Vagina (tissue), 2 donors: ENCODE results near the gene ETFRF1.

Experiments
- POLR2A ChIP-seq, 2 donors: fragments of 450-650 bp; IDR thresholded peaks; one replicate each; pipeline ENCODE4 v1.6.1; 2017; ENCODE audit warnings: antibody characterized with exemption in 2 of 2, mild to moderate bottlenecking in 2 of 2, moderate library complexity in 2 of 2
- TF ChIP-seq, protein P1 (sequence below), 3 experiments: fragments of 450-650 bp in 2 of 3; fragments of 200-600 bp in 1 of 3; sonication (generic) in 1 of 3; IDR thresholded peaks; one replicate each; pipeline ENCODE4 v1.5.1; 2017 to 2019; ENCODE audit warnings: antibody characterized with exemption in 3 of 3, mild to moderate bottlenecking in 2 of 3, moderate library complexity in 2 of 3

DNA sequence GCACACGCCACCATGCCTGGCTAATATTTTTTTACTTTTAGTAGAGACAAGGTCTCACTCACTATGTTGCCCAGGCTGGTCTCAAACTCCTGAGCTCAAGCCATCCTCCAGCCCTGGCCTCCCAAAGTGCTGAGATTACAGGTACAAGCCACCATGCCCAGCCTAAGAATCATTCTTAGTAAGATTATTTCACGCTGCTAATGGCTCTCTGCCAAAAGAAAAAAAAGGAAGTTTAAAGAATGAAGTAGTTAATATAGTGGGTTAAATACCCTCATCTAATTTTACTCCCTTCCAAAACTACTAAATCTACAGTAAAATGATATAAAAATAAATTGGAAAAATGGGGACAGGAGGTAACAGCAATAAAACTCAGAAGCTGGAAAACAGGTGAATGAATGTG lies 2.6 kb downstream of the ETFRF1 start:
- TF ChIP-seq, protein P1, sequence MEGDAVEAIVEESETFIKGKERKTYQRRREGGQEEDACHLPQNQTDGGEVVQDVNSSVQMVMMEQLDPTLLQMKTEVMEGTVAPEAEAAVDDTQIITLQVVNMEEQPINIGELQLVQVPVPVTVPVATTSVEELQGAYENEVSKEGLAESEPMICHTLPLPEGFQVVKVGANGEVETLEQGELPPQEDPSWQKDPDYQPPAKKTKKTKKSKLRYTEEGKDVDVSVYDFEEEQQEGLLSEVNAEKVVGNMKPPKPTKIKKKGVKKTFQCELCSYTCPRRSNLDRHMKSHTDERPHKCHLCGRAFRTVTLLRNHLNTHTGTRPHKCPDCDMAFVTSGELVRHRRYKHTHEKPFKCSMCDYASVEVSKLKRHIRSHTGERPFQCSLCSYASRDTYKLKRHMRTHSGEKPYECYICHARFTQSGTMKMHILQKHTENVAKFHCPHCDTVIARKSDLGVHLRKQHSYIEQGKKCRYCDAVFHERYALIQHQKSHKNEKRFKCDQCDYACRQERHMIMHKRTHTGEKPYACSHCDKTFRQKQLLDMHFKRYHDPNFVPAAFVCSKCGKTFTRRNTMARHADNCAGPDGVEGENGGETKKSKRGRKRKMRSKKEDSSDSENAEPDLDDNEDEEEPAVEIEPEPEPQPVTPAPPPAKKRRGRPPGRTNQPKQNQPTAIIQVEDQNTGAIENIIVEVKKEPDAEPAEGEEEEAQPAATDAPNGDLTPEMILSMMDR (IDR thresholded peaks at IDR 0.05) = no peak
- no peak for TF ChIP-seq POLR2A (IDR thresholded peaks at IDR 0.05)
